ENCODE data around the gene CCNB1IP1.

GRCh38 chr14:20277409-20277808, 55.7 kb downstream of the CCNB1IP1 start:
- no peak for TF ChIP-seq CTCF (IDR thresholded peaks at IDR 0.05)
- no peak for TF ChIP-seq POLR2A (IDR thresholded peaks at IDR 0.05)

All from gastroesophageal sphincter (tissue), 3 donors.